SK-N-SH (cell line): ENCODE data around the gene GADL1.

Experiments
- CTCF ChIP-seq: fragments of 200-600 bp; sonication (generic); IDR thresholded peaks from 2 replicates; pipeline ENCODE4 v1.6.1; 2017; ENCODE audit warnings: antibody characterized with exemption, mild to moderate bottlenecking, moderate library complexity
- ELF1 ChIP-seq: IDR thresholded peaks from 2 replicates; pipeline ENCODE4 v1.4.0; 2012
- EP300 ChIP-seq, 2 experiments: IDR thresholded peaks; 2 replicates each; pipeline versions ENCODE4 v1.4.0 to v1.6.1; 2012; ENCODE audit warnings: borderline replicate concordance in 1 of 2, low read depth in 1 of 2, low read length in 1 of 2
- FOSL2 ChIP-seq: IDR thresholded peaks from 2 replicates; pipeline ENCODE4 v1.4.0; 2012; ENCODE audit warnings: low read depth, mild to moderate bottlenecking, moderate library complexity, borderline replicate concordance
- JUND ChIP-seq: IDR thresholded peaks from 2 replicates; pipeline ENCODE4 v1.4.0; 2012
- NRF1 ChIP-seq: IDR thresholded peaks from 2 replicates; pipeline ENCODE4 v1.6.1; 2012; ENCODE audit warnings: low read depth, mild to moderate bottlenecking, low read length
- PBX3 ChIP-seq: IDR thresholded peaks from 2 replicates; pipeline ENCODE4; 2012
- RCOR1 ChIP-seq: fragments of 150-350 bp; IDR thresholded peaks from 2 replicates; pipeline ENCODE4 v1.6.1; 2017; ENCODE audit warnings: antibody characterized with exemption, low read length
- RXRA ChIP-seq: IDR thresholded peaks from 2 replicates; pipeline ENCODE4 v1.4.0; 2012; ENCODE audit warnings: low read depth, mild to moderate bottlenecking, borderline replicate concordance
- YY1 ChIP-seq: IDR thresholded peaks from 2 replicates; pipeline ENCODE4 v1.4.0; 2012; ENCODE audit warnings: low read depth, mild to moderate bottlenecking

GRCh38 chr3:30805695-30806094, 88.8 kb downstream of the GADL1 start:
- TF ChIP-seq RCOR1 (no peak), EP300 (IDR thresholded peaks at IDR 0.05; ENCODE audit: borderline replicate concordance in 1 of 2, low read depth in 1 of 2, low read length in 1 of 2) (no peak), YY1 (no peak), RXRA (no peak), NRF1 (no peak), ELF1 (no peak), JUND (no peak), CTCF (no peak), FOSL2 (no peak), PBX3 (no peak)
